C4-2B (cell line): ENCODE data around the gene FMO4.

ENCODE experiments used
- CTCF ChIP-seq: fragments of 450-650 bp; conservative IDR thresholded peaks from 2 replicates; pipeline ENCODE4 v1.5.1; 2017; ENCODE audit warnings: mild to moderate bottlenecking
- ZFX ChIP-seq: fragments of 450-650 bp; IDR thresholded peaks from 2 replicates; pipeline ENCODE4 v1.6.1; 2017

- no peak for TF ChIP-seq CTCF
- no peak for TF ChIP-seq ZFX
These were observed 36.4 kb upstream of the FMO4 start for GRCh38 chr1:171277534-171277933.
